HepG2 (cell line): ENCODE results near the gene ADCY9. TPM values are rescaled to one million over a fixed set of nuclear protein-coding genes. Genes with fewer than 3 reads are reported as not detected.
A peak's percentile ranks its signal among the peaks of the same experiment; 100 is the strongest.

Experiments
- CBFB ChIP-seq: sonication (generic); formaldehyde crosslinking; IDR thresholded peaks from 2 replicates; pipeline ENCODE4 v1.4.0; 2020; ENCODE audit warnings: missing genetic modification reagents
- DMAP1 ChIP-seq: IDR thresholded peaks from 2 replicates; pipeline ENCODE4 v1.6.1; 2016
- GATA4 ChIP-seq: sonication (generic); IDR thresholded peaks from 2 replicates; pipeline ENCODE4 v1.6.1; 2016; ENCODE audit warnings: antibody characterized with exemption, low read depth, borderline replicate concordance
- NCOA1 ChIP-seq: sonication (generic); formaldehyde crosslinking; IDR thresholded peaks from 2 replicates; pipeline ENCODE4 v1.9.0; 2021; ENCODE audit warnings: missing genetic modification reagents
- POGZ ChIP-seq: sonication (generic); formaldehyde crosslinking; IDR thresholded peaks from 2 replicates; pipeline ENCODE4 v1.4.0; 2020; ENCODE audit warnings: mild to moderate bottlenecking, missing genetic modification reagents
- RNF2 ChIP-seq: fragments of 450-650 bp; conservative IDR thresholded peaks from 2 replicates; pipeline ENCODE4 v1.6.1; 2016; ENCODE audit warnings: low read depth
- SIX1 ChIP-seq: sonication (generic); formaldehyde crosslinking; IDR thresholded peaks from 2 replicates; pipeline ENCODE4 v1.4.0; 2020; ENCODE audit warnings: missing genetic modification reagents, borderline replicate concordance
- TCF7L2 ChIP-seq: IDR thresholded peaks from 2 replicates; pipeline ENCODE4 v1.6.1; 2011; ENCODE audit warnings: mild to moderate bottlenecking, low read depth, low read length, moderate library complexity
- YY1 ChIP-seq: IDR thresholded peaks from 2 replicates; pipeline ENCODE4 v1.6.1; 2011; ENCODE audit warnings: low read length, low read depth, moderate library complexity, mild to moderate bottlenecking; ENCODE audit not compliant: insufficient read depth, insufficient replicate concordance
- ZBTB3 ChIP-seq: sonication (generic); formaldehyde crosslinking; IDR thresholded peaks from 2 replicates; pipeline ENCODE4 v1.4.0; 2020; ENCODE audit warnings: low read depth, mild to moderate bottlenecking, moderate library complexity, missing genetic modification reagents, borderline replicate concordance
- ZBTB38 ChIP-seq: sonication (generic); formaldehyde crosslinking; IDR thresholded peaks from 2 replicates; pipeline ENCODE4 v1.5.1; 2020; ENCODE audit warnings: mild to moderate bottlenecking, missing genetic modification reagents
- ZBTB7A ChIP-seq: sonication (generic); formaldehyde crosslinking; IDR thresholded peaks from 2 replicates; pipeline ENCODE4 v1.8.0; 2022; ENCODE audit warnings: mild to moderate bottlenecking, missing genetic modification reagents
- ZNF44 ChIP-seq: sonication (generic); formaldehyde crosslinking; IDR thresholded peaks from 2 replicates; pipeline ENCODE4 v1.5.1; 2020; ENCODE audit warnings: mild to moderate bottlenecking, missing genetic modification reagents
- ZNF550 ChIP-seq: sonication (generic); formaldehyde crosslinking; IDR thresholded peaks from 2 replicates; pipeline ENCODE4 v1.4.0; 2020; ENCODE audit warnings: mild to moderate bottlenecking, missing genetic modification reagents, borderline replicate concordance
- ZNF724P ChIP-seq: sonication (generic); formaldehyde crosslinking; IDR thresholded peaks from 2 replicates; pipeline ENCODE4 v1.8.0; 2022; ENCODE audit warnings: missing genetic modification reagents, borderline replicate concordance
- ZNF747 ChIP-seq: sonication (generic); formaldehyde crosslinking; IDR thresholded peaks from 2 replicates; pipeline ENCODE4 v1.8.1; 2023; ENCODE audit warnings: missing genetic modification reagents, mild to moderate bottlenecking, borderline replicate concordance
- polyA plus RNA-seq, 8 experiments: library from polyadenylated mRNA; depleted of rRNA in 3 of 8; stranded (reverse) in 7 of 8; unstranded in 1 of 8; fragments of >200 nt; fragmentation: Illumina TruSeq in 4 of 8; extraction: Trizol in 4 of 8; gene quantifications; 2 replicates each; pipeline versions ENCODE4 v1.2.1 to v1.2.3, GENCODE V29; 2011 to 2016; ENCODE audit warnings: low read depth in 4 of 8, missing spikeins in 1 of 8, mixed read lengths in 1 of 8; ENCODE audit not compliant: insufficient read depth in 1 of 8
- total RNA-seq, 5 experiments: library from RNA; depleted of rRNA; stranded (reverse); fragments of >200 nt; fragmentation: Illumina TruSeq; extraction: Trizol; gene quantifications; 2 replicates each; pipeline ENCODE4 v1.2.3, GENCODE V29; 2016; ENCODE audit warnings: low read depth in 1 of 5
- TF ChIP-seq, protein P1 (sequence below): sonication (generic); formaldehyde crosslinking; IDR thresholded peaks from 2 replicates; pipeline ENCODE4 v1.4.0; 2020; ENCODE audit warnings: mild to moderate bottlenecking, missing genetic modification reagents, borderline replicate concordance
- TF ChIP-seq, protein P2 (sequence below): sonication (generic); formaldehyde crosslinking; IDR thresholded peaks from 2 replicates; pipeline ENCODE4 v1.4.0; 2020; ENCODE audit warnings: mild to moderate bottlenecking, missing genetic modification reagents
- TF ChIP-seq, protein P3 (sequence below): sonication (generic); formaldehyde crosslinking; IDR thresholded peaks from 2 replicates; pipeline ENCODE4 v1.5.0; 2020; ENCODE audit warnings: mild to moderate bottlenecking, missing genetic modification reagents, moderate library complexity

ADCY9 gene
- total and polyA plus RNA-seq, 2 of the 13 experiments (the other 11 are each of a cell fraction or from before 2014, with no cell fraction given) = 11.2 to 13.9 TPM

DNA sequence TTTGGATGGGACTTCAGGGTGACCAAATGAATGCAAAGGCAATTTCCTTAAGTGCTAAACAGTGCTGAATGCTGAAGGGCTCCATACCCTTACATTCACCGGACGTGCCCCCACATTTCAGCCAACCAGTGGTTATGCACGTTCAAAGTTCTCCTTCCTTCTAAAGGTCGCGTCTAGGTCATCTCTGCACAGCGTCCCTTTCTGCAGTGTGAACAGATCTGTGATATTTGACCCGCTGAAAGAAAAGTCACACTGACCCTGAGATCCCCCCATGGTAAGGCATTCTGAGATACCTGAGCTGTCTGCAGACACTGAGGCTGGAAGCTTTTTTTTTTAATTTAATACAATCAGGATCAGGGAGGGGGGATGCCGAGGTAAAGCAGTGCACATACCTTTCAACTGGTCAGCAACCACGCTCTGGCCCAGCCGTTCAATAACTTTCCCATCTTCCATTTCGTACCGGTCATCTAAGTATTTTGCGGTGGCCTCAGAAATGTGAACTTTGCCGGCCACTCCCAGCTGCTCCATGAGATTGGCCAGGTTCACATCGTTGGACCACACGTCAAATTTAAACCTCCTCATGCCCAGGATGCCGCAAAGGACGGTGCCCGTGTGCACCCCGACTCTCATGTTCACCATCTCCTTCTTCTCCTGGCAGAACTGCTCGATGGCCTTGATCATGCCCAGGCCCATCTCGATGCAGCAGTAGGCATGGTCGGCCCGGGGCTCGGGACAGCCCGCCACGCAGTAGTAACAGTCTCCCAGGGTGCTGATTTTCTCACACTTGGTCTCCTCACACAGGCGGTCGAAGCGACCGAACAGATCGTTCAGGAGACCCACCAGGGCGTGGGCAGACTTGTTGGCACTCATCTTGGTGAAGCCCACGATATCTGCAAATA lies 2.6 kb downstream of the ADCY9 start (continued):
- TF ChIP-seq TCF7L2 = no peak
- no peak for TF ChIP-seq ZNF724P
- no peak for TF ChIP-seq ZNF550 (CRISPR knock-in tag)
- no peak for TF ChIP-seq SIX1
- no peak for TF ChIP-seq RNF2
- no peak for TF ChIP-seq ZBTB7A (CRISPR knock-in tag)
- peak; percentile 59; the same call in 1 of the 2 replicates for TF ChIP-seq DMAP1 (CRISPR knock-in tag)
- TF ChIP-seq, protein P1, sequence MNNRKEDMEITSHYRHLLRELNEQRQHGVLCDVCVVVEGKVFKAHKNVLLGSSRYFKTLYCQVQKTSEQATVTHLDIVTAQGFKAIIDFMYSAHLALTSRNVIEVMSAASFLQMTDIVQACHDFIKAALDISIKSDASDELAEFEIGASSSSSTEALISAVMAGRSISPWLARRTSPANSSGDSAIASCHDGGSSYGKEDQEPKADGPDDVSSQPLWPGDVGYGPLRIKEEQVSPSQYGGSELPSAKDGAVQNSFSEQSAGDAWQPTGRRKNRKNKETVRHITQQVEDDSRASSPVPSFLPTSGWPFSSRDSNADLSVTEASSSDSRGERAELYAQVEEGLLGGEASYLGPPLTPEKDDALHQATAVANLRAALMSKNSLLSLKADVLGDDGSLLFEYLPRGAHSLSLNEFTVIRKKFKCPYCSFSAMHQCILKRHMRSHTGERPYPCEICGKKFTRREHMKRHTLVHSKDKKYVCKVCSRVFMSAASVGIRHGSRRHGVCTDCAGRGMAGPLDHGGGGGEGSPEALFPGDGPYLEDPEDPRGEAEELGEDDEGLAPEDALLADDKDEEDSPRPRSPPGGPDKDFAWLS (CRISPR knock-in tag) = no peak
- no peak for TF ChIP-seq ZNF747
- TF ChIP-seq, protein P2, sequence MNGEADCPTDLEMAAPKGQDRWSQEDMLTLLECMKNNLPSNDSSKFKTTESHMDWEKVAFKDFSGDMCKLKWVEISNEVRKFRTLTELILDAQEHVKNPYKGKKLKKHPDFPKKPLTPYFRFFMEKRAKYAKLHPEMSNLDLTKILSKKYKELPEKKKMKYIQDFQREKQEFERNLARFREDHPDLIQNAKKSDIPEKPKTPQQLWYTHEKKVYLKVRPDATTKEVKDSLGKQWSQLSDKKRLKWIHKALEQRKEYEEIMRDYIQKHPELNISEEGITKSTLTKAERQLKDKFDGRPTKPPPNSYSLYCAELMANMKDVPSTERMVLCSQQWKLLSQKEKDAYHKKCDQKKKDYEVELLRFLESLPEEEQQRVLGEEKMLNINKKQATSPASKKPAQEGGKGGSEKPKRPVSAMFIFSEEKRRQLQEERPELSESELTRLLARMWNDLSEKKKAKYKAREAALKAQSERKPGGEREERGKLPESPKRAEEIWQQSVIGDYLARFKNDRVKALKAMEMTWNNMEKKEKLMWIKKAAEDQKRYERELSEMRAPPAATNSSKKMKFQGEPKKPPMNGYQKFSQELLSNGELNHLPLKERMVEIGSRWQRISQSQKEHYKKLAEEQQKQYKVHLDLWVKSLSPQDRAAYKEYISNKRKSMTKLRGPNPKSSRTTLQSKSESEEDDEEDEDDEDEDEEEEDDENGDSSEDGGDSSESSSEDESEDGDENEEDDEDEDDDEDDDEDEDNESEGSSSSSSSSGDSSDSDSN (CRISPR knock-in tag) = peak; percentile 44
- TF ChIP-seq YY1 = no peak
- no peak for TF ChIP-seq ZBTB38 (CRISPR knock-in tag)
- TF ChIP-seq, protein P3, sequence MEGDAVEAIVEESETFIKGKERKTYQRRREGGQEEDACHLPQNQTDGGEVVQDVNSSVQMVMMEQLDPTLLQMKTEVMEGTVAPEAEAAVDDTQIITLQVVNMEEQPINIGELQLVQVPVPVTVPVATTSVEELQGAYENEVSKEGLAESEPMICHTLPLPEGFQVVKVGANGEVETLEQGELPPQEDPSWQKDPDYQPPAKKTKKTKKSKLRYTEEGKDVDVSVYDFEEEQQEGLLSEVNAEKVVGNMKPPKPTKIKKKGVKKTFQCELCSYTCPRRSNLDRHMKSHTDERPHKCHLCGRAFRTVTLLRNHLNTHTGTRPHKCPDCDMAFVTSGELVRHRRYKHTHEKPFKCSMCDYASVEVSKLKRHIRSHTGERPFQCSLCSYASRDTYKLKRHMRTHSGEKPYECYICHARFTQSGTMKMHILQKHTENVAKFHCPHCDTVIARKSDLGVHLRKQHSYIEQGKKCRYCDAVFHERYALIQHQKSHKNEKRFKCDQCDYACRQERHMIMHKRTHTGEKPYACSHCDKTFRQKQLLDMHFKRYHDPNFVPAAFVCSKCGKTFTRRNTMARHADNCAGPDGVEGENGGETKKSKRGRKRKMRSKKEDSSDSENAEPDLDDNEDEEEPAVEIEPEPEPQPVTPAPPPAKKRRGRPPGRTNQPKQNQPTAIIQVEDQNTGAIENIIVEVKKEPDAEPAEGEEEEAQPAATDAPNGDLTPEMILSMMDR (CRISPR knock-in tag) = no peak
- no peak for TF ChIP-seq ZBTB3
- TF ChIP-seq GATA4 = no peak
- no peak for TF ChIP-seq CBFB
- TF ChIP-seq NCOA1 (CRISPR knock-in tag) = no peak
- TF ChIP-seq POGZ (CRISPR knock-in tag) = no peak
- no peak for TF ChIP-seq ZNF44 (CRISPR knock-in tag)
